GM10266 (cell line): ENCODE results near the gene GALC.

ENCODE experiments used
- DNase-seq: peaks from one replicate; pipeline ENCODE4 v3.0.0; 2012; ENCODE audit errors: extremely low spot score
- CTCF ChIP-seq: IDR thresholded peaks from 2 replicates; pipeline ENCODE4 v1.5.1; 2012; ENCODE audit warnings: mild to moderate bottlenecking, low read depth; ENCODE audit not compliant: control insufficient read depth, insufficient read depth; ENCODE audit errors: missing control alignments

Gene GALC

GRCh38 chr14:87888136-87888999 is 104.6 kb downstream of the GALC start:
- peak; percentile 62 for TF ChIP-seq CTCF
- peak; percentile 18 for DNase-seq

DNA sequence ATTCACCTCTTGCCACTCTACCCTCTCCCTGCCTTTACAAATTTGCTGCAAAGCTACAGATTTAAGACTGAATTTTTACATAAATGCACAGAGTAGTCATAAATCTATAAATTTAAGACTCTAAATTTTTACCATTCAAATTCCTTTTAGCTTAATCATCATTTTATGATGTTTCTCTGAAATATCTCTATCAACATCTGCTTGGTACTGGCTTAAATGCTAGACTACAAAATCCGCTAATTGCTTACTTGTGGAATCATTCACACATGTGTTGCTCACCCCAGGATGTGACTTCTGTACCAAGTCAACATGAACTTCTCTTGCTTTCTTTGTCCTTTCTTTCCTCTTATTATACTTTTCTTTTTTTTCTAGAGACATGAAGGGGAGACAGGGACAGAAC is 109.2 kb downstream of the GALC start:
- TF ChIP-seq CTCF, result no peak
- no peak for DNase-seq
